Uterus (tissue), 2 donors: ENCODE data around the gene ANKDD1B.

Experiments used
- POLR2A ChIP-seq, 2 donors: fragments of 450-650 bp; IDR thresholded peaks; one replicate each; pipeline ENCODE4 v1.6.1; 2016; ENCODE audit warnings: antibody characterized with exemption in 2 of 2, mild to moderate bottlenecking in 1 of 2, moderate library complexity in 1 of 2
- TF ChIP-seq, protein P1 (sequence below), 4 experiments: fragments of 200-600 bp in 2 of 4; fragments of 450-650 bp in 2 of 4; sonication (generic) in 2 of 4; IDR thresholded peaks; one replicate each; pipeline ENCODE4 v1.5.1; 2016 to 2019; ENCODE audit warnings: antibody characterized with exemption in 4 of 4, mild to moderate bottlenecking in 2 of 4, moderate library complexity in 1 of 4

DNA sequence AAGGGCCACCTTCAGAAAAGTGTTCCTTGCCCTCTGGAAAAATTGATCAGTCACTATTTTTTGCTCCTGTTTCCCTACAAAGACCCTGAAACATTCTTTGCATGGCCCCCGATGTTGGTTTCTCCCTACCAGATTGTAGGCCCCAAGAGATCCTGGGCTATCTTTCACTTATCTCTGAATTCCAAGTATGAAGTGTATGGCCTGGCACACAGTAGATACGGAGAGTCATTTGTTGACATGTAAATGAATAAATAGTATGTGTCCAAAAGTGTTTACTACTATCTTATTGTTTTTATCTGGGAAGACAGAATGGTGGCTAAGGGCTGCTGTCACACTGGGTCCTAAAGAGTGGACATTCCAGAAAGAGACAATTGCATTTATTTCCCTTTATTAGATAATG lies 7.4 kb upstream of the ANKDD1B start:
- TF ChIP-seq, protein P1, sequence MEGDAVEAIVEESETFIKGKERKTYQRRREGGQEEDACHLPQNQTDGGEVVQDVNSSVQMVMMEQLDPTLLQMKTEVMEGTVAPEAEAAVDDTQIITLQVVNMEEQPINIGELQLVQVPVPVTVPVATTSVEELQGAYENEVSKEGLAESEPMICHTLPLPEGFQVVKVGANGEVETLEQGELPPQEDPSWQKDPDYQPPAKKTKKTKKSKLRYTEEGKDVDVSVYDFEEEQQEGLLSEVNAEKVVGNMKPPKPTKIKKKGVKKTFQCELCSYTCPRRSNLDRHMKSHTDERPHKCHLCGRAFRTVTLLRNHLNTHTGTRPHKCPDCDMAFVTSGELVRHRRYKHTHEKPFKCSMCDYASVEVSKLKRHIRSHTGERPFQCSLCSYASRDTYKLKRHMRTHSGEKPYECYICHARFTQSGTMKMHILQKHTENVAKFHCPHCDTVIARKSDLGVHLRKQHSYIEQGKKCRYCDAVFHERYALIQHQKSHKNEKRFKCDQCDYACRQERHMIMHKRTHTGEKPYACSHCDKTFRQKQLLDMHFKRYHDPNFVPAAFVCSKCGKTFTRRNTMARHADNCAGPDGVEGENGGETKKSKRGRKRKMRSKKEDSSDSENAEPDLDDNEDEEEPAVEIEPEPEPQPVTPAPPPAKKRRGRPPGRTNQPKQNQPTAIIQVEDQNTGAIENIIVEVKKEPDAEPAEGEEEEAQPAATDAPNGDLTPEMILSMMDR (IDR thresholded peaks at IDR 0.05) = no peak
- TF ChIP-seq POLR2A (IDR thresholded peaks at IDR 0.05) = no peak
